ENCODE measurements around the gene LINGO3. TPM values are rescaled to one million over a fixed set of nuclear protein-coding genes. Genes with fewer than 3 reads are reported as not detected.

LINGO3 gene
- total RNA-seq, 1 donor from 2014 or later, result not detected

DNA sequence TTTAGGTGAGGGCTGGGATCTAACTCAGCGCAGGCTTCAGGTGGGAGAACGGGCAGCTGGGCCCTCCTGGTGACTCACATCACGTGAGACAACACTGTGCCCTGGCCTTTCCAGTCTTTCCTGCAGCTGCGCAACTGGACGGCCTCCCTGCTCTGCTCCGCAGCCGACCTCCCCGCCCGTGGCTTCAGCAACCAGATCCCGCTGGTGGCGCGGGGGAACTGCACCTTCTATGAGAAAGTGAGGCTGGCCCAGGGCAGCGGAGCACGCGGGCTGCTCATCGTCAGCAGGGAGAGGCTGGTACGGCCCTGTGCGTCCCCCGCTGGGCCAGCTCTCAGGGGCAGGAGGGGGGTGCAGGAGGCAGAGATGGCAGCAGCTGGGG is 29.4 kb upstream of the LINGO3 start:
- no peak overlapping the region for H3K4me3 ChIP-seq (ENCODE audit: low read depth, low read length)
- peaks cover 4% of the 10 kb centered on the region for H3K36me3 ChIP-seq (ENCODE audit: control insufficient read depth, insufficient read depth, low read length)
- no peak for DNase-seq (ENCODE audit: low read depth)
- FAIRE-seq, result no peak
- no peaks in the 10 kb centered on the region for H3K27me3 ChIP-seq (ENCODE audit: control insufficient read depth, insufficient read depth, low read length)
- TF ChIP-seq CTCF (IDR thresholded peaks at IDR 0.05; ENCODE audit: insufficient read depth, low read length, severe bottlenecking), result no peak

GRCh38 chr19:2336528-2337328 is 28.8 kb upstream of the LINGO3 start:
- Histone ChIP-seq H3K27me3 (ENCODE audit: control insufficient read depth, insufficient read depth, low read length) (no peaks in the 10 kb centered on the region), H3K4me3 (ENCODE audit: low read depth, low read length) (no peak overlapping the region), H3K36me3 (ENCODE audit: control insufficient read depth, insufficient read depth, low read length) (peaks cover 4% of the 10 kb centered on the region)
- no peak for TF ChIP-seq CTCF (IDR thresholded peaks at IDR 0.05; ENCODE audit: insufficient read depth, low read length, severe bottlenecking)
- DNase-seq (ENCODE audit: low read depth), result no peak
- FAIRE-seq, result no peak

DNA sequence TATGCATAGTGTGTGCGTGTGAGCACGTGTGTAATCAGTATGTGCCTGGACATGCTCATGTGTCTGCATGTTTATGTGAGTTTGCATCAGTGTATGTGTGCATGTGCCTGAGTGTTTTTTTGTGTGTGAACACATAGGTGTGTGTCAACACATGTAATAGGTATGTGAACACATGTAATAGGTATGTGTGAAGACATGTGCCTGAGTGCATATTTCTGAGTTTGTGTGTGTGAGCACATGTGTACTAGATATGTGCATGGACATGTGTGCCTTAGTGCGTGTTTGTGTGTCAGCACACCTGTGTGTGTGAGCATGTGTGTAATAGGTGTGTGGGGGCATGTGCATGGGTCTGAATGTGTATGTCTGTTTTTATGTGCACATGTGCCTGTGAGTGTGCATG is 27.9 kb upstream of the LINGO3 start:
- Histone ChIP-seq H3K4me3 (ENCODE audit: low read depth, low read length) (no peak overlapping the region), H3K36me3 (ENCODE audit: control insufficient read depth, insufficient read depth, low read length) (peaks cover 4% of the 10 kb centered on the region), H3K27me3 (ENCODE audit: control insufficient read depth, insufficient read depth, low read length) (no peaks in the 10 kb centered on the region)
- no peak for TF ChIP-seq CTCF (IDR thresholded peaks at IDR 0.05; ENCODE audit: insufficient read depth, low read length, severe bottlenecking)
- DNase-seq (ENCODE audit: low read depth) (no peak), FAIRE-seq (peak; percentile 68)

GRCh38 chr19:2334986-2335846 is 27.3 kb upstream of the LINGO3 start:
- FAIRE-seq (no peak), DNase-seq (ENCODE audit: low read depth) (no peak)
- no peak for TF ChIP-seq CTCF (IDR thresholded peaks at IDR 0.05; ENCODE audit: insufficient read depth, low read length, severe bottlenecking)
- H3K36me3 ChIP-seq (ENCODE audit: control insufficient read depth, insufficient read depth, low read length), result peaks cover 3% of the 10 kb centered on the region
- no peaks in the 10 kb centered on the region for H3K27me3 ChIP-seq (ENCODE audit: control insufficient read depth, insufficient read depth, low read length)
- H3K4me3 ChIP-seq (ENCODE audit: low read depth, low read length), result no peak overlapping the region

DNA sequence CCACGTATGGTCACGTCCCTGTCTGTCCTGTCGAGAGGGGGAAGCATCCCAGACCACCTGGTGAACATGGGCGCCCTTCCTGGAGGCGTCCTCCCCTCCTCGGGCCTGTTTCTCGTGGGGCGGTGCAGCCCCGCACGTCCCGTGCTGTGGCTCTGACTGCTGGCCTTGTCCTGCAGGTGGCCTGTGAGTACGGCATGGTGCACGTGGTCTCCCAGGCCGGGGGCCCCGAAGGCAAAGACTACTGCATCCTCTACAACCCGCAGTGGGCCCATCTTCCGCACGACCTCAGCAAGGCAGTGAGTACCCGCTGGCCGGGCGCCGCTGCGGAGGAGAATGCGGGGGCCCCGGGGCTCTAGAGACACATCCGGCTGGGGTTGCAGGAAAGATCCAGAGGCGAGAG is 26.5 kb upstream of the LINGO3 start:
- Histone ChIP-seq H3K36me3 (ENCODE audit: control insufficient read depth, insufficient read depth, low read length) (peaks cover 2% of the 10 kb centered on the region), H3K27me3 (ENCODE audit: control insufficient read depth, insufficient read depth, low read length) (no peaks in the 10 kb centered on the region), H3K4me3 (ENCODE audit: low read depth, low read length) (no peak overlapping the region)
- DNase-seq (ENCODE audit: low read depth) (no peak), FAIRE-seq (no peak)
- TF ChIP-seq CTCF (IDR thresholded peaks at IDR 0.05; ENCODE audit: insufficient read depth, low read length, severe bottlenecking), result no peak
